HepG2 (cell line): ENCODE measurements around the gene RNGTT.
A peak's percentile ranks its signal among the peaks of the same experiment; 100 is the strongest.

Experiments
- BHLHE40 ChIP-seq: IDR thresholded peaks from 2 replicates; pipeline ENCODE4 v1.6.1; 2011; ENCODE audit warnings: low read length, improper control_type of control experiment
- CTCF ChIP-seq: sonication (generic); formaldehyde crosslinking; IDR thresholded peaks from 2 replicates; pipeline ENCODE4 v1.5.0; 2020; ENCODE audit warnings: mild to moderate bottlenecking, missing genetic modification reagents, moderate library complexity
- EP300 ChIP-seq, 3 experiments: sonication (generic) in 1 of 3; formaldehyde crosslinking in 1 of 3; IDR thresholded peaks; 2 replicates each; pipeline versions ENCODE4 v1.5.1 to v1.6.1; 2011 to 2020; ENCODE audit warnings: low read depth in 2 of 3, low read length in 2 of 3, borderline replicate concordance in 1 of 3, improper control_type of control experiment in 1 of 3, mild to moderate bottlenecking in 1 of 3, missing genetic modification reagents in 1 of 3, moderate library complexity in 1 of 3
- GMEB2 ChIP-seq: IDR thresholded peaks from 2 replicates; pipeline ENCODE4 v1.6.1; 2016; ENCODE audit warnings: missing biosample characterization, missing genetic modification reagents, low read depth
- HMG20B ChIP-seq: conservative IDR thresholded peaks from 2 replicates; pipeline ENCODE4 v1.6.1; 2016; ENCODE audit warnings: missing genetic modification reagents, missing compliant biosample characterization
- POLR2A ChIP-seq, 2 experiments: IDR thresholded peaks; 2 replicates each; pipeline ENCODE4 v1.6.1; 2011; ENCODE audit warnings: low read depth in 2 of 2, low read length in 2 of 2, mild to moderate bottlenecking in 1 of 2, moderate library complexity in 1 of 2; ENCODE audit not compliant: insufficient read depth in 1 of 2
- POLR2G ChIP-seq: fragments of 200-400 bp; formaldehyde crosslinking; IDR thresholded peaks from 2 replicates; pipeline ENCODE4 v1.6.1; 2018; ENCODE audit warnings: mild to moderate bottlenecking, low read depth, low read length, moderate library complexity
- U2AF1 ChIP-seq: fragments of 200-400 bp; formaldehyde crosslinking; optimal IDR thresholded peaks from 2 replicates; pipeline ENCODE3; 2017; ENCODE audit warnings: mild to moderate bottlenecking, low read depth, low read length
- TF ChIP-seq, protein P1 (sequence below): sonication (generic); formaldehyde crosslinking; IDR thresholded peaks from 2 replicates; pipeline ENCODE4 v1.8.1; 2023; ENCODE audit warnings: missing genetic modification reagents, inconsistent platforms, borderline replicate concordance

DNA sequence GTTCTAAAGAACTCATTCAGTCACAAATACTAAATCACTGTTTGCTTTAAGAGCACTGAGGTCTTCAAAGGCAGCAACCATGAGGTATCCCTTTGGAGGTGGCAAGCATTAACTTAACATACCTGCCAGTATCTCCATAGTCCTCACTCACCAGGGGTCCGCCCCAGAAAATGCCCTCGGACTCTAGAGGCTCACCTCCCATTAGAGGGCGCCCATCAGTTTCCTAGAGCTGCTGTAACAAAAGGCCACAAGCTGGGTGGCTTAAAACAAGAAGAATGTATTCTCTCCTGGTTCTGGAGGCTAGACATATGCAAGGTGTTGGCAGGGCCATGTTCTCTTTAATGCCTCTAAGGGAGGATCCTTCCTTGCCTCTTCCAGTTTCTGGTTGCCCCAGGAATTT is 12.0 kb upstream of the RNGTT start:
- no peak for TF ChIP-seq BHLHE40
- TF ChIP-seq U2AF1, result no peak
- no peak for TF ChIP-seq POLR2G
- no peak for TF ChIP-seq EP300 (IDR thresholded peaks at IDR 0.05; ENCODE audit: low read depth in 2 of 2, low read length in 2 of 2)
- no peak for TF ChIP-seq EP300 (CRISPR knock-in tag; IDR thresholded peaks at IDR 0.05; ENCODE audit: borderline replicate concordance)
- TF ChIP-seq CTCF (CRISPR knock-in tag), result peak; percentile 31
- TF ChIP-seq, protein P1, sequence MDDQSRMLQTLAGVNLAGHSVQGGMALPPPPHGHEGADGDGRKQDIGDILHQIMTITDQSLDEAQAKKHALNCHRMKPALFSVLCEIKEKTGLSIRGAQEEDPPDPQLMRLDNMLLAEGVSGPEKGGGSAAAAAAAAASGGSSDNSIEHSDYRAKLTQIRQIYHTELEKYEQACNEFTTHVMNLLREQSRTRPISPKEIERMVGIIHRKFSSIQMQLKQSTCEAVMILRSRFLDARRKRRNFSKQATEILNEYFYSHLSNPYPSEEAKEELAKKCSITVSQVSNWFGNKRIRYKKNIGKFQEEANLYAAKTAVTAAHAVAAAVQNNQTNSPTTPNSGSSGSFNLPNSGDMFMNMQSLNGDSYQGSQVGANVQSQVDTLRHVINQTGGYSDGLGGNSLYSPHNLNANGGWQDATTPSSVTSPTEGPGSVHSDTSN (CRISPR knock-in tag), result no peak
- no peak for TF ChIP-seq GMEB2 (CRISPR knock-in tag)
- TF ChIP-seq HMG20B (CRISPR knock-in tag), result no peak
- no peak for TF ChIP-seq POLR2A (IDR thresholded peaks at IDR 0.05; ENCODE audit: insufficient read depth in 1 of 2, low read depth in 2 of 2, low read length in 2 of 2)
